Mesendoderm (in vitro differentiated cells): Measurements from ENCODE around the gene NEAT1.
A peak's percentile ranks its signal among the peaks of the same experiment; 100 is the strongest.

Experiments used
- DNase-seq: peaks from one replicate; pipeline ENCODE4 v3.0.0; 2013
- H2AK5ac ChIP-seq: 2 replicates; pipeline ENCODE4 v1.6.1; 2013; ENCODE audit warnings: low read length, inconsistent platforms
- H2BK120ac ChIP-seq: 2 replicates; pipeline ENCODE4 v1.6.1; 2013; ENCODE audit warnings: low read depth, mild to moderate bottlenecking, low read length, moderate library complexity, mixed read lengths
- H2BK15ac ChIP-seq: replicated peaks from 2 replicates; pipeline ENCODE4 v1.6.1; 2013; ENCODE audit warnings: low read depth, mild to moderate bottlenecking, moderate library complexity
- H2BK5ac ChIP-seq: 2 replicates; pipeline ENCODE4 v1.6.1; 2013; ENCODE audit warnings: low read length, inconsistent platforms
- H3K18ac ChIP-seq: 2 replicates; pipeline ENCODE4 v1.6.1; 2013; ENCODE audit warnings: mild to moderate bottlenecking, low read length, mixed read lengths
- H3K23ac ChIP-seq: one replicate; pipeline ENCODE4 v1.6.1; 2013; ENCODE audit warnings: low read length
- H3K27ac ChIP-seq: 2 replicates; pipeline ENCODE4 v1.5.1; 2013; ENCODE audit warnings: low read depth, mild to moderate bottlenecking, inconsistent platforms, low read length, moderate library complexity
- H3K27me3 ChIP-seq: 2 replicates; pipeline ENCODE4 v1.6.1; 2013; ENCODE audit warnings: low read length, control low read depth, mild to moderate bottlenecking, inconsistent platforms; ENCODE audit not compliant: insufficient read depth, poor library complexity
- H3K36me3 ChIP-seq: 2 replicates; pipeline ENCODE4 v1.6.1; 2013; ENCODE audit warnings: low read length, inconsistent platforms; ENCODE audit not compliant: control insufficient read depth, insufficient read depth
- H3K4ac ChIP-seq: one replicate; pipeline ENCODE4 v1.6.1; 2013; ENCODE audit warnings: low read depth, mild to moderate bottlenecking, low read length, moderate library complexity
- H3K4me1 ChIP-seq: 2 replicates; pipeline ENCODE4 v1.6.1; 2013; ENCODE audit warnings: low read depth, low read length, inconsistent platforms; ENCODE audit not compliant: control insufficient read depth
- H3K4me2 ChIP-seq: 2 replicates; pipeline ENCODE4 v1.6.1; 2013; ENCODE audit warnings: low read length
- H3K4me3 ChIP-seq: 2 replicates; pipeline ENCODE4 v1.5.1; 2013; ENCODE audit warnings: mild to moderate bottlenecking, low read length
- H3K56ac ChIP-seq: one replicate; pipeline ENCODE4 v1.6.1; 2013; ENCODE audit warnings: low read length
- H3K79me1 ChIP-seq: 2 replicates; pipeline ENCODE4 v1.6.1; 2013; ENCODE audit warnings: low read length, inconsistent platforms
- H3K79me2 ChIP-seq: 2 replicates; pipeline ENCODE4 v1.6.1; 2013; ENCODE audit warnings: mild to moderate bottlenecking, low read length; ENCODE audit not compliant: control insufficient read depth, insufficient read depth
- H3K9ac ChIP-seq: 2 replicates; pipeline ENCODE4 v1.6.1; 2013; ENCODE audit warnings: low read length, inconsistent platforms
- H4K5ac ChIP-seq: one replicate; pipeline ENCODE4 v1.6.1; 2013; ENCODE audit warnings: low read length
- H4K8ac ChIP-seq: one replicate; pipeline ENCODE4 v1.6.1; 2013; ENCODE audit warnings: low read depth, mild to moderate bottlenecking, control low read depth, low read length, moderate library complexity
- WGBS: extraction: QIAGEN DNeasy Blood & Tissue Kit; methylation state at CpG from one replicate; pipeline ENCODE4 v1.1.7; 2013; ENCODE audit warnings: low lambda C conversion rate, missing lambda C conversion rate; ENCODE audit not compliant: insufficient coverage; ENCODE audit errors: extremely low coverage; 5-methylcytosine and 5-hydroxymethylcytosine counted together

The NEAT1 gene

GRCh38 chr11:65377777-65378176 is 44.8 kb upstream of the NEAT1 start:
- Histone ChIP-seq H2BK5ac (no peak overlapping the region), H3K27ac (no peak overlapping the region), H3K79me1 (no peaks in the 10 kb centered on the region), H3K4me1 (peaks cover 3% of the 10 kb centered on the region), H3K36me3 (no peaks in the 10 kb centered on the region), H3K79me2 (no peaks in the 10 kb centered on the region), H3K4me2 (no peak overlapping the region), H3K4me3 (no peak overlapping the region), H3K23ac (no peak overlapping the region), H2AK5ac (no peak overlapping the region), H3K18ac (no peak overlapping the region), H3K27me3 (no peaks in the 10 kb centered on the region), H2BK15ac (no peak overlapping the region), H3K56ac (no peak overlapping the region), H2BK120ac (no peak overlapping the region), H4K5ac (no peak overlapping the region), H4K8ac (no peak overlapping the region), H3K9ac (no peak overlapping the region), H3K4ac (no peak overlapping the region)
- DNase-seq, result no peak
- no CpG with 5 or more reads among the region's 8 CpGs for WGBS

- no peaks in the 10 kb centered on the region for H3K79me1 ChIP-seq
- no peak overlapping the region for H3K18ac ChIP-seq
- H3K56ac ChIP-seq, result no peak overlapping the region
- H3K4me2 ChIP-seq, result no peak overlapping the region
- H3K9ac ChIP-seq, result no peak overlapping the region
- no peak overlapping the region for H2BK120ac ChIP-seq
- H3K27ac ChIP-seq, result no peak overlapping the region
- H2AK5ac ChIP-seq, result peak overlapping the region; percentile 85
- H3K4me1 ChIP-seq, result peaks cover 5% of the 10 kb centered on the region
- WGBS, result no CpG with 5 or more reads among the region's 19 CpGs
- H4K8ac ChIP-seq, result no peak overlapping the region
- no peak overlapping the region for H3K4ac ChIP-seq
- no peak for DNase-seq
- H4K5ac ChIP-seq, result no peak overlapping the region
- H3K79me2 ChIP-seq, result no peaks in the 10 kb centered on the region
- H3K4me3 ChIP-seq, result no peak overlapping the region
- H2BK5ac ChIP-seq, result no peak overlapping the region
- no peak overlapping the region for H3K23ac ChIP-seq
- H3K27me3 ChIP-seq, result no peaks in the 10 kb centered on the region
- H3K36me3 ChIP-seq, result no peaks in the 10 kb centered on the region
- H2BK15ac ChIP-seq, result no peak overlapping the region
These were observed 44.2 kb upstream of the NEAT1 start for GRCh38 chr11:65378208-65378927.

DNA sequence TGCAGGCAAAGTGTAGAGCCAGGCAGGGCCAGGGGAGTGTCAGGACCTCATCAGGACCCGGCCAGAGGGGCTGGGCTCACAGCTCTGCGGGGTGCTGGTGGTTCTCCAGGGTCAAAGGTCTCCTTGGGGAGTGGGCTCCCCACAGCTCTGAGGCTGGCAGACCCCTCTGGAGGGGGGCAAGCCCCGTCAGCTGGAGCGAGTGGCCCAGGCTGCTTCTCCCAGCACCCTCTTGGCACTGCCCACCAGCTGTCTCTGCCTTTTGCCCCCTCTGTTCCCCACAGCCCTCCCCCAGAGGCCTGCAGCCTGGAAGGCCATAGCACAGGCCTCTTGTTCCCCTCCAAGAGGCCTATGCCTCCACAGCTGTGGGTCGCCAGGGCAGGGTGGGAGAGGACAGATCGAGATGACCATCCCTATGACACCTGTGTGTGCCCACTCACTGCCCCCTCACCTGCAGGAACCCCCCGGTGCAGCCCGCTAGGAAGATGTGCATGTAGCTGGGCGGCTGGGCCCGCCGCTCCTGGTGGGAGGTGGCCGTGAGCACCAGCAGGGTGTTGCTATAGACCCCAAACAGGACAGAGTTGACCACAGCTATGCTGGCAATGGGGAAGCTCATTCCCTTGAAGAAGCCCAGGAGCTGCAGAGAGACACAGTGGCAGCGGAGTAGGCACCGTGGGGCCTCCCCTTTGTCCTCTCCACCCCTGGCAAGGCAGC is 43.5 kb upstream of the NEAT1 start:
- H2BK120ac ChIP-seq, result no peak overlapping the region
- no peak for DNase-seq
- H3K79me1 ChIP-seq, result no peaks in the 10 kb centered on the region
- no peak overlapping the region for H4K5ac ChIP-seq
- no peak overlapping the region for H3K18ac ChIP-seq
- no peak overlapping the region for H3K4me2 ChIP-seq
- H3K4ac ChIP-seq, result no peak overlapping the region
- H2BK15ac ChIP-seq, result no peak overlapping the region
- WGBS, result no CpG with 5 or more reads among the region's 14 CpGs
- no peaks in the 10 kb centered on the region for H3K27me3 ChIP-seq
- H3K56ac ChIP-seq, result no peak overlapping the region
- no peak overlapping the region for H3K9ac ChIP-seq
- no peak overlapping the region for H3K27ac ChIP-seq
- H3K23ac ChIP-seq, result no peak overlapping the region
- peaks cover 5% of the 10 kb centered on the region for H3K4me1 ChIP-seq
- H4K8ac ChIP-seq, result no peak overlapping the region
- no peaks in the 10 kb centered on the region for H3K36me3 ChIP-seq
- H3K79me2 ChIP-seq, result no peaks in the 10 kb centered on the region
- no peak overlapping the region for H2BK5ac ChIP-seq
- H2AK5ac ChIP-seq, result peak overlapping the region; percentile 85
- no peak overlapping the region for H3K4me3 ChIP-seq

DNA sequence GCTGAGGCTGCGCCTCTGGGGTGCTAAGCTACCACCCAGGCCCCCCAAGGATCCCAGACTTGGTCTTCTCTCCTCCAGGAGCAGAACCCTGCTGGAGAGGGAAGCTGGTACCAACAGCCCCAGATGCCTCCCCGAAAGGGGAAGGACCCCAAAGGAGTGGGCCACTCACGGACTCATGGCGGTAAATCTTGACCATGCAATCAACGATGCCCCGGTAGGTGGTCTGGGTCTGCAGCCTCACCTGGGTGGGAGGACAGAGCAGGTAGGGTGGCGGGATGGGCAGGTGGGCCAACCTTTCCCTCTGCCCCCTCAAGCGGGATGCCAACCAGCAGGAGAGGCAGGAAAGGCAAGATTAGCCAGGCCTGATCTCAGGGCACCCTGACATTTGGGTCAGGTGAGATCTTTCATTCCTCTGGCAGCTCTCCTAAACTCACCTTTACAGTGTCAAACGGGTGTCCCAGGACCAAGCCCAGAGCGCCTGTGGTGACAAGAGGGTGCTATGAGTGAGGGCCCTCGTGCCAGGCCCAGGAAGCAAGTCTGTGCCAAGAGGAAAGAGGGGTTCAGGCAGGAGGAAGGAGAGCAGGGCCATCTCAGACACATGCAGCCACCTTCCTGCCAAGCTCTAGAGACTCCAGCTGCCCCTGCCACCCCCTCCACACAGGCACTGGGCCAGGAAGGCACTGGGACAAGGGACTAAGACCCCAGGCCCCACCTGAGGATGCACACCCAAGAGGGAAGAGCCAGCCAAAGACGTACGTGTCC is 42.7 kb upstream of the NEAT1 start:
- WGBS, result no CpG with 5 or more reads among the region's 13 CpGs
- H3K36me3 ChIP-seq, result no peaks in the 10 kb centered on the region

GRCh38 chr11:65380460-65381119 is 42.0 kb upstream of the NEAT1 start:
- Histone ChIP-seq H2BK5ac (no peak overlapping the region), H4K5ac (no peak overlapping the region), H2AK5ac (no peak overlapping the region), H3K9ac (no peak overlapping the region), H3K18ac (no peak overlapping the region), H3K4me2 (no peak overlapping the region), H3K36me3 (no peaks in the 10 kb centered on the region), H3K4me1 (peaks cover 5% of the 10 kb centered on the region), H3K79me2 (no peaks in the 10 kb centered on the region), H3K4ac (no peak overlapping the region), H3K56ac (no peak overlapping the region), H3K27me3 (no peaks in the 10 kb centered on the region), H3K27ac (no peak overlapping the region), H3K4me3 (no peak overlapping the region), H2BK120ac (no peak overlapping the region), H4K8ac (no peak overlapping the region), H3K23ac (no peak overlapping the region), H2BK15ac (no peak overlapping the region), H3K79me1 (no peaks in the 10 kb centered on the region)
- DNase-seq, result no peak
- WGBS, result no CpG with 5 or more reads among the region's 16 CpGs

More for the DNA sequence above, 42.7 kb upstream of the NEAT1 start:
- Histone ChIP-seq H4K8ac (no peak overlapping the region), H4K5ac (no peak overlapping the region), H2BK5ac (no peak overlapping the region), H3K27ac (no peak overlapping the region), H3K79me1 (no peaks in the 10 kb centered on the region), H3K4me3 (no peak overlapping the region), H3K18ac (no peak overlapping the region), H3K4ac (peak overlapping the region; percentile 6), H3K9ac (no peak overlapping the region), H3K4me2 (no peak overlapping the region), H2AK5ac (no peak overlapping the region), H3K4me1 (peaks cover 5% of the 10 kb centered on the region), H3K27me3 (no peaks in the 10 kb centered on the region), H2BK120ac (no peak overlapping the region), H3K23ac (no peak overlapping the region), H3K79me2 (no peaks in the 10 kb centered on the region), H3K56ac (no peak overlapping the region), H2BK15ac (no peak overlapping the region)
- no peak for DNase-seq
